ENCODE data around the gene DDX10. TPM values are rescaled to one million over a fixed set of nuclear protein-coding genes. Genes with fewer than 3 reads are reported as not detected.

DDX10 gene
- total and polyA plus RNA-seq, 2 of the 8 experiments (the other 6 are each of a cell fraction or from before 2014, with no cell fraction given), result 49.2 to 52.2 TPM

- POLR2A ChIA-PET (ENCODE audit: partially characterized antibody), result no interaction called here
- Histone ChIP-seq H3K27ac (ENCODE audit: low read depth, low read length) (no peak overlapping the region), H4K5ac (ENCODE audit: insufficient read length, low read depth, low read length) (no peak overlapping the region), H3K9me3 (ENCODE audit: insufficient read depth in 2 of 2, low read depth in 1 of 2, low read length in 1 of 2) (no peaks in the 10 kb centered on the region), H2BK12ac (ENCODE audit: low read depth, low read length) (no peak overlapping the region), H3K36me3 (ENCODE audit: control insufficient read depth in 2 of 4, insufficient read depth in 4 of 4, low read length in 3 of 4) (no peaks in the 10 kb centered on the region; a peak in 1 of 8 replicates), H3K9ac (replicated peaks in 1 of 4; ENCODE audit: extremely low read depth in 1 of 4, low read depth in 3 of 4, low read length in 3 of 4) (no peak overlapping the region), H2BK20ac (ENCODE audit: low read length) (no peak overlapping the region), H3K56ac (replicated peaks; ENCODE audit: insufficient read length, low read depth, low read length) (no peak overlapping the region), H3K4me1 (replicated peaks in 1 of 4; ENCODE audit: control insufficient read depth in 3 of 4, insufficient read depth in 4 of 4, low read length in 3 of 4) (no peaks in the 10 kb centered on the region; a peak in 1 of 7 replicates), H2BK15ac (ENCODE audit: low read length) (no peak overlapping the region), H2BK120ac (replicated peaks; ENCODE audit: low read depth, low read length) (no peak overlapping the region), H2AFZ (ENCODE audit: low read length) (no peak overlapping the region), H4K91ac (replicated peaks; ENCODE audit: insufficient read length, low read length) (no peak overlapping the region), H3K23ac (ENCODE audit: insufficient read length) (no peak overlapping the region), H3K27me3 (replicated peaks in 1 of 4; ENCODE audit: control insufficient read depth in 3 of 4, extremely low read depth in 1 of 4, insufficient read depth in 3 of 4, low read length in 3 of 4) (no peaks in the 10 kb centered on the region), H3K14ac (ENCODE audit: insufficient read length) (no peak overlapping the region), H3K18ac (ENCODE audit: extremely low read depth, low read length) (no peak overlapping the region), H4K8ac (ENCODE audit: extremely low read depth, insufficient read depth, low read length) (no peak overlapping the region), H3K79me2 (ENCODE audit: control insufficient read depth in 1 of 2, insufficient read depth in 2 of 2, low read length in 2 of 2) (no peaks in the 10 kb centered on the region), H3K4me2 (ENCODE audit: insufficient read depth in 1 of 2, low read depth in 2 of 2, low read length in 2 of 2) (no peak overlapping the region), H3K79me1 (ENCODE audit: low read depth, low read length) (no peaks in the 10 kb centered on the region), H2AK5ac (ENCODE audit: low read depth, low read length) (no peak overlapping the region), H3K4me3 (ENCODE audit: extremely low read depth in 1 of 4, insufficient read depth in 2 of 4, low read depth in 3 of 4, low read length in 4 of 4) (no peak overlapping the region), H2BK5ac (ENCODE audit: low read depth, low read length) (no peak overlapping the region), H3K4ac (replicated peaks; ENCODE audit: insufficient read length, low read depth, low read length) (no peak overlapping the region), H3K23me2 (ENCODE audit: low read depth, low read length) (no peaks in the 10 kb centered on the region), H4K20me1 (replicated peaks in 1 of 2; ENCODE audit: control insufficient read depth in 1 of 2, insufficient read depth in 2 of 2, low read length in 2 of 2) (no peaks in the 10 kb centered on the region)
- DNase-seq (ENCODE audit: low read depth in 1 of 2, low spot score in 2 of 2), result no peak
- CTCF ChIA-PET (ENCODE audit: partially characterized antibody), result interaction anchor here (1.1 kb wide), 1 partner anchor 135 kb away, joined by 3 read pairs; no protein-coding TSS in a partner anchor
- 92% methylated on average over 1 of the region's 1 CpG; no CpG with 5 or more reads in 1 of the 2 experiments for WGBS, 2 experiments (ENCODE audit: extremely low coverage in 1 of 2, insufficient coverage in 1 of 2, insufficient read length in 1 of 2, insufficient replicate concordance in 2 of 2, low coverage in 1 of 2, low lambda C conversion rate in 2 of 2, missing lambda C conversion rate in 1 of 2)
- FAIRE-seq, result no peak
- TF ChIP-seq SP4 (IDR thresholded peaks at IDR 0.05; ENCODE audit: low read length), result no peak
- TF ChIP-seq CTBP2 (IDR thresholded peaks at IDR 0.05; ENCODE audit: borderline replicate concordance, insufficient read depth, insufficient read length, low read length), result no peak
- TF ChIP-seq JUN (IDR thresholded peaks at IDR 0.05; ENCODE audit: low read depth, low read length), result no peak
- no peak for TF ChIP-seq CBX5 (IDR thresholded peaks at IDR 0.05; ENCODE audit: low read depth, low read length)
Observed at GRCh38 chr11:108923413-108923812, 258.5 kb downstream of the DDX10 start.

Data from H1 (cell line).